Endothelial cell of hepatic sinusoid (primary cell): Measurements from ENCODE around the gene ATP6V1F.

Source experiments
- in situ Hi-C: cut with HindIII; loops from 2 replicates; pipeline ENCODE4 v1.10.0; 2017; ENCODE audit warnings: low sequenced_read_pairs

ATP6V1F gene

DNA sequence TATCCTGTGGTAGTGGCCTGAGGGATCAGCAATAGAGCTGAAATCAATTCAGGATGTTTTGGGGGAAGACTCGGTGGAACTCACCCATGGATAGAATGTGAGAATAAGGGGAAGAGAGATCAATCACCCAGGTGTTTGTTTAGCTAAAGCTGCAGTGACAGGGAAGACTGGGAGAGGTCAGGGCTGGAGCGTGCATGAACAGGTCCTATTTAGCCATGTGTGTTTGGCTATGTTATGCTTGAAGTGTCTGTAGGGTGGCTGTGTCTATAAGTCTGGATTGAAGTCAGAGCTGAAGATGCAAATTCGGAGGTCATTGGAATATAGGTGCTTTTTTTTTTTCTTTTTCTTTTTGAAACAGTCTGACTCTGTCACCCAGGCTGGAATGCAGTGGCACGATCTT lies 4.6 kb downstream of the ATP6V1F start:
- in situ Hi-C loops: no loop called here

DNA sequence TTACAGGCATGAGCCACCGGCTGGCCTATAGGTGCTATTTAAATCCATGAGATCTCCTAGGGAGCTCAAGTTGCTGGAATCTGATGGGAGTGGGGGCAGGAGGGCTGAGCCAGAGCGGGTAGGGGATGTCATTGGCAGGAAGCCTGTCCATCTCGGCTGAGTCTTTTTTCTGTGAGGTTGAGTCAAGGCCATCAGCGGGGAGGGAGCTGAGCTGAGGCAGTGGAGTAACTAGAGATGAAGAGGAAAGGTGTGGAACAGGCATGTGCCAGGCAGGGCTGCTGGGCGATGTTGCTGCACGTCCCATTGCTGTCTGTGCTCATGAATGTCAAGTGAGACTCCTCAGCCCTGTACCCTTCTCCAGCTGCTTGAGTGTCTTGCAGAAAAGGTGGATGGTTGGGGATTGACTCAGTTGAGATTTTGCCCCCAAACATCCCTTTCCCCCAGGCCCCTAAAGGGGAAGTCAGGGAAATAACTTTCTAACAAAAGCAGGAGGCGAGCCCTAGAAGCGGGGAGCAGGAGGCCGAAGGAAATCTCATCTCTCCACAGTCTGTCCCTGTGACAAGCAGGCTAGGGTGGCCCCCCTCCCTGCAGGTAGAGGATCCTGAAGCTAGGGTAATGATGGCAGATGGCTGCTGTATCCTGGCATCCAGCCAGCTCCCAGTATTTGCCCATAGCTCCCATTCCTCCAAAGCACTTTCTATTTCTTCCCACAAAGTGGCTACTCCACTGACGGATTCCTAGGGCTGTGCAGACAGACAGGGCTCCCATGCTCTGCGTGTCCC lies 5.4 kb downstream of the ATP6V1F start:
- in situ Hi-C loops: no loop called here

GRCh38 chr7:128868624-128869137 lies 6.0 kb downstream of the ATP6V1F start:
- in situ Hi-C loops: no loop called here

DNA sequence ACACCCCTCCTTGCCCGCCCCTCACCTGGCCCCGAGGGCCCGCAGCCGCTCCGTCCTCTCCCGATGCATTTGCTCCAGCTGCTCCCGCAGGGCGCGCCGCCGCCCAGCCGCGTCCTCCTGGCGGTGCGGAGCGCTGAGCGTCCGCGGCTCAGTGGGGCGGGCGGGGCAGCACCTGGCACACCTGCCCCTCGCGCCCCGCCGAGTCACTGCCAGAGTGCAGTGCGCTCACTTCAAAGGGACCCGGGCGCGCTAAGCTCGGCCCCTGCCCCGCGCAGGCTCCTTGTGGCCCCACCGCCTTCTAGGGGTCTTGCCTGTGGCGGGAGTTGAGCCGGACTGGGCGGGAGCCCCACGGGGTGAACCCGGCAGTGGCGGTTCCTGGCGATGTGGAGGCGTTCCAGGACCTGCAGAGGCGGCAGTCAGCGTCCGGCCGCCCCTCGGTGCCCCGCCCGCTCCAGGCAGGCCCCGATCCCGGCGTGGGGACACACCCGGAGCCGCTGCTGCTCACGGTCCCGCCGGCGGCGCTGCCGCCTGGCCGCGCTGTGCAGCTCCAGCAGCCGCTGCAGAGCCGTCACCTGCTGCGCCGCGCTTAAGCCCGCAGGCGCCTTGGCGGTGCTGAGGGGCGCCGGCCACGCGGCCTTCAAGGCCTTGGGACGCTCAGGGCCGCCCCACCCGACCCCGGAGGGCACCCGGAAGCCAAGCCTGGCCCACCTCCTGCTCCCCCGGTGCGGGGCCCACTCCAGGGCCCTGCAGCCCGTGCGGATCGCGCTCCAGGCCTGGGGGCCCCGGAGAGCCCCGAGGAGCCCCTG lies 6.7 kb downstream of the ATP6V1F start:
- in situ Hi-C loops: no loop called here

GRCh38 chr7:128869944-128870285 lies 7.3 kb downstream of the ATP6V1F start:
- in situ Hi-C loops: no loop called here

DNA sequence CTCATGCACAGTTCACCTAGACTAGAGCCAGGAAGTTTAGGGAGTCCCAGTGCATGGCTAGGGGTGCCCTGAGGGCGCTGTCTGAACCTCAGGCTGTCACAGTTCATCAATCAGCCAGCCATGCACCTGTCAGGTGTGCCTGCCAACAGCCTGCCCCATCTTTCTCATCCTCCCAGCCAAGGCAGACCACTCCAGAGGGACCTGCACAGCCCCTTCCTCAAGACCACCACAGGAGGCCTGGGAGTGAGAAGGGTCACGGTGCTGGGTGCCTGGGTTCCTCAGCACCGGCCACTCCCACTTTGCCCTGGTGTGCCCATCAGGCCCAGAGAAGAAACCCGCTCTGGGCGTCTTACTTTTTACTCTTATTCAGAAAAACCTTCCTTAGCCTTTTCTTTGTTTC lies 8.4 kb downstream of the ATP6V1F start:
- in situ Hi-C loops: no loop called here

- in situ Hi-C loops: no loop called here
Observed at GRCh38 chr7:128872394-128872824, 9.8 kb downstream of the ATP6V1F start.

GRCh38 chr7:128873234-128873633 lies 10.6 kb downstream of the ATP6V1F start:
- in situ Hi-C loops: no loop called here

- in situ Hi-C loops: no loop called here
Observed at GRCh38 chr7:128874140-128875031, 11.7 kb downstream of the ATP6V1F start.

DNA sequence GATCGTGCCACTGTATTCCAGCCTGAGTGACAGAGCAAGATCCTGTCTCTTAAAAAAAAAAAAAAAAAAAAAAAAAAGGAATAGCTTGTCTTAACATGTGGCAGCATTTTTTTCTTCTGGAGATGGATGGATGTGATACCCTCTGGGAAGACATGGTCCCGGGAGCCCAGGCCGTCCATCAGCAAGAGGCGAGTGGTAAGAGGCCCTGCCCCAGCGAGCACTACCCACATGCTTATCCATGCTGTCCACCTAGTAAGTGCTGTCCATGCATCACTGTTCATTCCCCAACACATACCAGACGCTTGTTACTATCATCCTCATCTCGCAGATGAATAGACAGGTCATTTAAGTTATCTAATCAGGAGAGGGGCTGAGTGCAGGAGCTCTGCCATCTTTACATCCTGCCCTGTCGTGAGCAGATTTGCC lies 12.9 kb downstream of the ATP6V1F start:
- in situ Hi-C loops: no loop called here

DNA sequence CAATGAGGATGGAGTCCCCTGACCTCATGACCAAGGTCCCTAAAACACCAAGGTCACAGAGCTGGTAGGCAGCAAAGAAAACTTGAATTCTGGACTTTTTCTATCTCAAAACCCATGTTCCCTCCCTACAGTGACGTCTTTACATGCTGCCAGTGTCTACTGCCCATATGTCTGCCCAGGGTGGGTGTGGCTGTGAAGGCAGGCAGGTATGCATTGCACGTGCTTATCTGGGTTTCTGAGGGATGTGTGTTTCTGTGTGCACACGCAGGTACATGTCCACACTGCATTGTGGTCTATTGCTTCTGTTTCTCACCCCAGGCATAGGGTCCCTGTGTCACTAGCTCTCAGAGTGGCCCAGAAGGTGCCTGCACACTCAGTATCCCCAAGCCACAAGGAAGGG lies 13.5 kb downstream of the ATP6V1F start:
- in situ Hi-C loops: no loop called here

GRCh38 chr7:128876586-128876977 lies 13.9 kb downstream of the ATP6V1F start:
- in situ Hi-C loops: no loop called here

- in situ Hi-C loops: no loop called here
Observed at GRCh38 chr7:128876978-128877755, 14.5 kb downstream of the ATP6V1F start.

GRCh38 chr7:128877756-128878120 lies 15.1 kb downstream of the ATP6V1F start:
- in situ Hi-C loops: no loop called here

DNA sequence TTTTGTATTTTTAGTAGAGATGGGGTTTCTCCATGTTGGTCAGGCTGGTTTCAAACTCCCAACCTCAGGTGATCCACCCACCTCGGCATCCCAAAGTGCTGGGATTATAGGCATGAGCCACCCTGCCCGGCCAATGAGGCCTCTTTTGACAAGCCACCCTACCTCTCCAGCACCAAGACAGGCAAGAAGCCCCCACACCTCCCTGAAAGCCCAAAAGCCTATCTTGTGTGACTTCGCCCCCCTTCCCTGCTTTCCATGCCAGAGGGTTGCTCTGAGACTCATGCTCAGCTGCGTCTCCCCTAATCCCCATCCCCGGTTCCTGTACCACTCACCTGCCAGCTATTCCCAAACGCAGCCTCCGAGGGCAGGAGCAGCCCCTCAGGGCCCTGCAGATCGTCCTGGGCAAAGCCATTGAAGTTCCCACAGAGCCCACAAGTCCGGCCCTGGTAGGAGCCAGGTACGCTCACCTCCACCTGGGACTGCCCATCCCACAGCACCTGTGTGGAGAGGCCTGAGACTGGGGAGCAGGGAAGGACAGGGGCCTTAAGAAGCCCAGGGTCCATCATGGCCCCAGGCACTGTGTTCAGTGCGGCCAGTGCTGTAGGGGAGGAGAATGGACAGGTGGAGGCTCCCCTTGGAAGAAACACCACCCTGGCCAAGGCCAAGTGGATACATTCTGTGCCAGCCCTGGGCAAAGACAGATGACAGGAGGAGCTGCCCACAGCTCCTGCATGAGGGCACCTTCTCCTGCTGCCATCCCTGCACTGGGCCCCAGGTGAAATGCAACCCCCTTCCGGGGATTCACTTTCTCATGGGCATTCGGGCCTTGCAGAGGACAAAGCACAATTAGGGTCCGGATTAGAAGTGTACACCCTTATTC lies 15.8 kb downstream of the ATP6V1F start:
- in situ Hi-C loops: no loop called here

GRCh38 chr7:128879461-128879938 lies 16.8 kb downstream of the ATP6V1F start:
- in situ Hi-C loops: no loop called here

- in situ Hi-C loops: no loop called here
Observed at GRCh38 chr7:128879939-128880746, 17.5 kb downstream of the ATP6V1F start.

- in situ Hi-C loops: no loop called here
Observed at GRCh38 chr7:128880791-128881457, 18.3 kb downstream of the ATP6V1F start.
